ENCODE data around the gene PLEKHH2. TPM values are rescaled to one million over a fixed set of nuclear protein-coding genes. Genes with fewer than 3 reads are reported as not detected.

The PLEKHH2 gene
- 1.9 TPM for polyA plus RNA-seq (2012; ENCODE audit: insufficient read length, low read depth)

- TF ChIP-seq FOXP2 (optimal IDR thresholded peaks at IDR 0.05; ENCODE audit: borderline replicate concordance, extremely low read depth, extremely low read length, insufficient read depth) (no peak), POLR2AphosphoS5 (IDR thresholded peaks at IDR 0.05; ENCODE audit: low read depth, low read length) (0 out of 2 replicates have a peak, but pooled peaks have one; percentile 33), SIN3A (IDR thresholded peaks at IDR 0.05; ENCODE audit: borderline replicate concordance, insufficient read depth, low read length) (0 out of 2 replicates have a peak, but pooled peaks have one; percentile 6), TAF1 (IDR thresholded peaks at IDR 0.05; ENCODE audit: borderline replicate concordance, insufficient read depth, low read length) (no peak)
Measured at GRCh38 chr2:43637030-43637803, at the start of gene PLEKHH2. Gene PLEKHH2 (plus strand): TSS chr2:43637260. CDS start chr2:43644674, 7,414 bp downstream.

DNA sequence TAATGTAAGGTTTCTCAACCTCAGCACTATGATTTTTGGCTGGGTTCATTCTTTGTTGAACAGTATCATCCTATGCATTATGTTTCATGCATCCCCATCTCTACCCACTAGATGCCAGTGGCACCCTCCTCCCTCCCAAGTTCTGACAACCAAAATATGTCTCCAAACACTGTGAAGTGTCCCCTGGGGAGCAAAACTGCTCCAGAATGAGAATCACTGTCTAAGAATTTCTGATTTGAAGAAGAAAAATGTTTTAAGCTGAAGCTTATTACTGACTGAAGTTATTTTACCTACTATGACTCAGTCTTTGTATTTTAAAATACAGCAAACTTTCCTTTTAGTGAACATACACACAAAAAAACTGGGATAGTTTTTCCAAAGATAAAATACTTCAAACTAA lies 44.6 kb upstream of the PLEKHH2 start:
- TF ChIP-seq SIN3A (IDR thresholded peaks at IDR 0.05; ENCODE audit: borderline replicate concordance, insufficient read depth, low read length) (no peak), POLR2AphosphoS5 (IDR thresholded peaks at IDR 0.05; ENCODE audit: low read depth, low read length) (no peak), TAF1 (IDR thresholded peaks at IDR 0.05; ENCODE audit: borderline replicate concordance, insufficient read depth, low read length) (no peak), FOXP2 (optimal IDR thresholded peaks at IDR 0.05; ENCODE audit: borderline replicate concordance, extremely low read depth, extremely low read length, insufficient read depth) (no peak)
- TF ChIP-seq, protein P1, sequence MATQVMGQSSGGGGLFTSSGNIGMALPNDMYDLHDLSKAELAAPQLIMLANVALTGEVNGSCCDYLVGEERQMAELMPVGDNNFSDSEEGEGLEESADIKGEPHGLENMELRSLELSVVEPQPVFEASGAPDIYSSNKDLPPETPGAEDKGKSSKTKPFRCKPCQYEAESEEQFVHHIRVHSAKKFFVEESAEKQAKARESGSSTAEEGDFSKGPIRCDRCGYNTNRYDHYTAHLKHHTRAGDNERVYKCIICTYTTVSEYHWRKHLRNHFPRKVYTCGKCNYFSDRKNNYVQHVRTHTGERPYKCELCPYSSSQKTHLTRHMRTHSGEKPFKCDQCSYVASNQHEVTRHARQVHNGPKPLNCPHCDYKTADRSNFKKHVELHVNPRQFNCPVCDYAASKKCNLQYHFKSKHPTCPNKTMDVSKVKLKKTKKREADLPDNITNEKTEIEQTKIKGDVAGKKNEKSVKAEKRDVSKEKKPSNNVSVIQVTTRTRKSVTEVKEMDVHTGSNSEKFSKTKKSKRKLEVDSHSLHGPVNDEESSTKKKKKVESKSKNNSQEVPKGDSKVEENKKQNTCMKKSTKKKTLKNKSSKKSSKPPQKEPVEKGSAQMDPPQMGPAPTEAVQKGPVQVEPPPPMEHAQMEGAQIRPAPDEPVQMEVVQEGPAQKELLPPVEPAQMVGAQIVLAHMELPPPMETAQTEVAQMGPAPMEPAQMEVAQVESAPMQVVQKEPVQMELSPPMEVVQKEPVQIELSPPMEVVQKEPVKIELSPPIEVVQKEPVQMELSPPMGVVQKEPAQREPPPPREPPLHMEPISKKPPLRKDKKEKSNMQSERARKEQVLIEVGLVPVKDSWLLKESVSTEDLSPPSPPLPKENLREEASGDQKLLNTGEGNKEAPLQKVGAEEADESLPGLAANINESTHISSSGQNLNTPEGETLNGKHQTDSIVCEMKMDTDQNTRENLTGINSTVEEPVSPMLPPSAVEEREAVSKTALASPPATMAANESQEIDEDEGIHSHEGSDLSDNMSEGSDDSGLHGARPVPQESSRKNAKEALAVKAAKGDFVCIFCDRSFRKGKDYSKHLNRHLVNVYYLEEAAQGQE (IDR thresholded peaks at IDR 0.05; ENCODE audit: insufficient read depth in 1 of 2, low read depth in 2 of 2, low read length in 2 of 2) = no peak

GRCh38 chr2:43593254-43593653 lies 43.8 kb upstream of the PLEKHH2 start:
- no peak for TF ChIP-seq TAF1 (IDR thresholded peaks at IDR 0.05; ENCODE audit: borderline replicate concordance, insufficient read depth, low read length)

- no peak for TF ChIP-seq FOXP2 (optimal IDR thresholded peaks at IDR 0.05; ENCODE audit: borderline replicate concordance, extremely low read depth, extremely low read length, insufficient read depth)
- TF ChIP-seq POLR2AphosphoS5 (IDR thresholded peaks at IDR 0.05; ENCODE audit: low read depth, low read length) = no peak
- no peak for TF ChIP-seq SIN3A (IDR thresholded peaks at IDR 0.05; ENCODE audit: borderline replicate concordance, insufficient read depth, low read length)
- TF ChIP-seq TAF1 (IDR thresholded peaks at IDR 0.05; ENCODE audit: borderline replicate concordance, insufficient read depth, low read length) = no peak
- TF ChIP-seq, protein P1 (IDR thresholded peaks at IDR 0.05; ENCODE audit: insufficient read depth in 1 of 2, low read depth in 2 of 2, low read length in 2 of 2) = no peak
Measured at GRCh38 chr2:43594875-43595274, 42.2 kb upstream of the PLEKHH2 start.

DNA sequence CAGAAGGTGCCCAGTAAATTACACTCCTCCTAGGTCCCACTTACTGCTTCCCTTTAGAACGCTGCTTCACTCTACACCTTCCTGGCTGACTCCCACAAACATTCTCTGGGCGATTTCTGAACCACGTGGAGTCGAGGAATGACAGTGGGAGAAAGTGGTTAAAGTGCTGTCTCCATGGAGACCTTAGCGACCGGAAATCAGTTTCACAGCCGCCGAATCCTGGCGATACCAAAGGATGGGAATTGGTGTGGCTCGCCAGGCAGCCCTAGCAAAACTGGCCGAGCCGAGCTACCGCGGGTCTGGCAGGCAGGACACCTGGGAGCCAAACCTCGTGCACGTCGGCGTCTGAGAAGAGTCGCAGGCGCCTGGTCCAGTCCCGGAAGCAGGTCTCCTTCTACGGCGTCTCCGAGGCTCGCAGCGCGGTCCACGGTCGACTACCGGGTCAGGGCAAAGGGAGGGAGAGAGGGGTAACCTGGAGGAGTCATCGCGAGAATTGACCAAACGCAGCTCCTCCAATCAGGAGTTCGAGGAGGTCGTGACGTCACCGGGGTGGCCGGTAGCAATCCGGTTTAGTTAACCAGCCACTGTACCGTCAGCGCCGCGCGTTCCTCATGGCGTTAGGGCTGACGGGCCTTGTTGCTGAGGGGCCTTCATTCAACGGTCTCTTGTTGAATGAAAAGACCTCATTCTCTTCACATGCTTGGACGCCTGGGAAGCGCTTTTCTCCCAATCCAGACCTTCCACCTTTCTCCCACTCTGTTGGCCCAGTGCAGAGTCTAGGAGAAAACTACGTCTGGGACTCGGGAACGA lies 41.3 kb upstream of the PLEKHH2 start, which contains the start of gene THADA:
Gene THADA, minus strand, starts transcription at position 436 of the 810 bp plus-strand sequence. CDS start 3,646 bp downstream, outside the sequence.
- TF ChIP-seq, protein P1 (IDR thresholded peaks at IDR 0.05; ENCODE audit: insufficient read depth in 1 of 2, low read depth in 2 of 2, low read length in 2 of 2) = peak in 1 of 2 experiments; percentile 59; a peak in 2 of 4 replicates
- TF ChIP-seq TAF1 (IDR thresholded peaks at IDR 0.05; ENCODE audit: borderline replicate concordance, insufficient read depth, low read length) (no peak; the same call in none of the 2 replicates), POLR2AphosphoS5 (IDR thresholded peaks at IDR 0.05; ENCODE audit: low read depth, low read length) (peak; percentile 99), FOXP2 (optimal IDR thresholded peaks at IDR 0.05; ENCODE audit: borderline replicate concordance, extremely low read depth, extremely low read length, insufficient read depth) (peak; percentile 75), SIN3A (IDR thresholded peaks at IDR 0.05; ENCODE audit: borderline replicate concordance, insufficient read depth, low read length) (peak; percentile 78)

Measured in PFSK-1 (cell line).